ENCODE data around the gene FYN. TPM values are rescaled to one million over a fixed set of nuclear protein-coding genes. Genes with fewer than 3 reads are reported as not detected.

Gene FYN
- total and polyA plus RNA-seq, 9 of the 15 experiments (the other 6 are each of a cell fraction or from before 2014, with no cell fraction given) = 2.9 to 22.1 (median 11.4) TPM

DNA sequence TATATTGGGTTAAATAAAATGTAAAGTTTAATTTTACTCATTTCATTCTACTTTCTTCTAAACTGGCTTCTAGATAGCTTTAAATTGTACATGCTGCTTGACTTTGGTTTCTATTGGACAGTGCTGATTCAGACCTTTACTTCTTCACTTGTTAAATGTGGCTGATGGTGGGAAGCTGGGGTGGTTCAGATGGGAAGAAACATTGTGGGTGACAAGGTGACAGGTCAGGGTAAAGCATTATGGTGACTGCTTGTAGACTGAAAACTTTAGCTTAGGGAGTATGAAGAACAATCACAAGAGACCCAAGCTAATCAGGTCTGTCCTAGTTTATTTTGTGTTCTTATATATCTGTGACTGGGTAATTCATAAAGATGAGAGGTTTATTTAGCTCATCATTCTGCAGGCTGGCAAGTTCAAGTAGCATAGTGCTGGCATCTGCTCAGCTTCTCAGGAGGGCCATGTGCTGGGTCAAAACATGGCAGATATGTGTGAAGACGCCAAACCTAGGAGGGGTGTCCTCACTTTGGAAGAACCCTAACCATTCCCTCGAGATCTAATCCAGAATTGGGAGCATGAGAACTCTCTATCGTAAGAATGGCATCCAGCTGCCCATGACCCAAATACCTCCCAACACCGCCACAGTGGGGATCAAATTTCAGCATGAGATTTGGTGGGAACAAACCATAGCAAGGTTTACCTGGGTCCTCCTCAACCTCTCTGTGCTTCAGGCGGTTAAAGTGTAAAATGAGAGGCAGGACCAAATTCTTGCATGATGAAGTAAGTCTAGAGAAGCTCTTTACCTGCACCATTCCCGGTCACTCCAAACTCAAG lies 102.8 kb downstream of the FYN start:
- H3K27ac ChIP-seq (ENCODE audit: extremely low read depth, low read depth, low read length) = no peak overlapping the region
- no peak for TF ChIP-seq EWSR1 (IDR thresholded peaks at IDR 0.05; ENCODE audit: borderline replicate concordance, low read depth, partially characterized antibody)
- TF ChIP-seq FOXA3 (CRISPR knock-in tag; conservative IDR thresholded peaks at IDR 0.05 in 1 of 2, IDR thresholded peaks at IDR 0.05 in 1 of 2) = no peak
- TF ChIP-seq HDAC3 (IDR thresholded peaks at IDR 0.05; ENCODE audit: borderline replicate concordance, partially characterized antibody) = no peak
- TF ChIP-seq ZNF316 (IDR thresholded peaks at IDR 0.05) = no peak
- no peak for TF ChIP-seq ZNF717 (CRISPR knock-in tag; IDR thresholded peaks at IDR 0.05)
- no peak overlapping the region for H3K9ac ChIP-seq (ENCODE audit: insufficient read depth in 1 of 2, low read depth in 2 of 2, low read length in 2 of 2)
- no peak for DNase-seq (ENCODE audit: extremely low read depth in 1 of 4, low spot score in 3 of 4)
- ChIA-PET POLR2A (interaction anchor here (1.4 to 1.6 kb wide), 2 partner anchors 9 to 14 kb away, joined by 3 to 5 read pairs; no protein-coding TSS in a partner anchor), CTCF (ENCODE audit: low intra/inter-chr PET ratio) (no interaction called here)
- no peak overlapping the region for H3K4me3 ChIP-seq
- no peak for FAIRE-seq
- intact Hi-C loops (cut with micrococcal nuclease) = no loop called here
- H3K9me3 ChIP-seq (replicated peaks; ENCODE audit: control insufficient read depth, insufficient read depth, low read depth, low read length) = no peaks in the 10 kb centered on the region
- H4K20me1 ChIP-seq (replicated peaks; ENCODE audit: control insufficient read depth, insufficient read depth, low read length) = no peaks in the 10 kb centered on the region
- no peaks in the 10 kb centered on the region for H3K79me2 ChIP-seq (ENCODE audit: control insufficient read depth, insufficient read depth, low read length)
- H3K9me1 ChIP-seq (ENCODE audit: control insufficient read depth, insufficient read depth, low read length) = no peaks in the 10 kb centered on the region
- no peak overlapping the region for H3K4me2 ChIP-seq (ENCODE audit: insufficient read depth, low read length)
- no peak for ATAC-seq
- no peaks in the 10 kb centered on the region for H3K36me3 ChIP-seq (ENCODE audit: control insufficient read depth, insufficient read depth, low read length)
- peaks cover 0 to 2% of the 10 kb centered on the region in 2 experiments; a peak in 1 of 5 replicates for H3K27me3 ChIP-seq (ENCODE audit: control insufficient read depth in 2 of 2, insufficient read depth in 2 of 2, low read length in 2 of 2)
- BruUV-seq (replicated peaks) = no TSS peak
- no peak overlapping the region for H2AFZ ChIP-seq (ENCODE audit: low read depth, low read length)
- H3K4me1 ChIP-seq (replicated peaks in 1 of 2; ENCODE audit: control insufficient read depth in 2 of 2, insufficient read depth in 2 of 2, low read length in 2 of 2) = no peaks in the 10 kb centered on the region; a peak in 1 of 5 replicates
- 16% methylated on average over 6 of the region's 6 CpGs for WGBS (ENCODE audit: insufficient coverage, low coverage, missing lambda C conversion rate)
- in situ Hi-C loops (cut with MboI) = no loop called here

All from K562 (cell line).